HL-60 (cell line): Measurements from ENCODE around the gene GPR107.

Experiments
- DNase-seq, 2 experiments: peaks; one replicate each; pipeline ENCODE4 v3.0.0-alpha.2; 2010 to 2020; ENCODE audit warnings: low read depth in 1 of 2, low spot score in 1 of 2
- H3K27ac ChIP-seq: fragments of 250-450 bp; sonication (Bioruptor Pico); replicated peaks from 2 replicates; pipeline ENCODE4 v1.5.1; 2020; ENCODE audit warnings: mild to moderate bottlenecking, moderate library complexity
- H3K27me3 ChIP-seq: fragments of 250-450 bp; sonication (Bioruptor Pico); 2 replicates; pipeline ENCODE4 v1.5.1; 2021; ENCODE audit warnings: mild to moderate bottlenecking, moderate library complexity; ENCODE audit not compliant: insufficient read depth, poor library complexity, severe bottlenecking
- H3K4me3 ChIP-seq: replicated peaks from 2 replicates; pipeline ENCODE4 v1.5.1; 2011; ENCODE audit warnings: mild to moderate bottlenecking, control low read depth, low read length; ENCODE audit not compliant: insufficient read depth
- GABPA ChIP-seq: IDR thresholded peaks from 2 replicates; pipeline ENCODE4 v1.6.1; 2012; ENCODE audit warnings: low read depth
- POLR2AphosphoS5 ChIP-seq: IDR thresholded peaks from 2 replicates; pipeline ENCODE4 v1.6.1; 2012; ENCODE audit warnings: low read depth
- REST ChIP-seq: IDR thresholded peaks from 2 replicates; pipeline ENCODE4 v1.6.1; 2012; ENCODE audit warnings: low read depth; ENCODE audit not compliant: insufficient replicate concordance
- SPI1 ChIP-seq: IDR thresholded peaks from 2 replicates; pipeline ENCODE4 v1.6.1; 2012; ENCODE audit warnings: low read depth, mild to moderate bottlenecking, borderline replicate concordance
- TF ChIP-seq, protein P1 (sequence below): IDR thresholded peaks from one replicate; pipeline ENCODE4 v1.5.1; 2011; ENCODE audit warnings: low read length, control low read depth, inconsistent platforms; ENCODE audit not compliant: insufficient read depth

GPR107 gene

GRCh38 chr9:130120832-130121231 lies 67.1 kb downstream of the GPR107 start:
- DNase-seq: no peak
- Histone ChIP-seq H3K27me3 (no peaks in the 10 kb centered on the region), H3K4me3 (no peak overlapping the region), H3K27ac (no peak overlapping the region)
- no peak for TF ChIP-seq POLR2AphosphoS5
- TF ChIP-seq, protein P1, sequence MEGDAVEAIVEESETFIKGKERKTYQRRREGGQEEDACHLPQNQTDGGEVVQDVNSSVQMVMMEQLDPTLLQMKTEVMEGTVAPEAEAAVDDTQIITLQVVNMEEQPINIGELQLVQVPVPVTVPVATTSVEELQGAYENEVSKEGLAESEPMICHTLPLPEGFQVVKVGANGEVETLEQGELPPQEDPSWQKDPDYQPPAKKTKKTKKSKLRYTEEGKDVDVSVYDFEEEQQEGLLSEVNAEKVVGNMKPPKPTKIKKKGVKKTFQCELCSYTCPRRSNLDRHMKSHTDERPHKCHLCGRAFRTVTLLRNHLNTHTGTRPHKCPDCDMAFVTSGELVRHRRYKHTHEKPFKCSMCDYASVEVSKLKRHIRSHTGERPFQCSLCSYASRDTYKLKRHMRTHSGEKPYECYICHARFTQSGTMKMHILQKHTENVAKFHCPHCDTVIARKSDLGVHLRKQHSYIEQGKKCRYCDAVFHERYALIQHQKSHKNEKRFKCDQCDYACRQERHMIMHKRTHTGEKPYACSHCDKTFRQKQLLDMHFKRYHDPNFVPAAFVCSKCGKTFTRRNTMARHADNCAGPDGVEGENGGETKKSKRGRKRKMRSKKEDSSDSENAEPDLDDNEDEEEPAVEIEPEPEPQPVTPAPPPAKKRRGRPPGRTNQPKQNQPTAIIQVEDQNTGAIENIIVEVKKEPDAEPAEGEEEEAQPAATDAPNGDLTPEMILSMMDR: no peak
- TF ChIP-seq SPI1: no peak
- no peak for TF ChIP-seq REST
- no peak for TF ChIP-seq GABPA

- H3K27ac ChIP-seq: no peak overlapping the region
- no peak for DNase-seq
- H3K27me3 ChIP-seq: no peaks in the 10 kb centered on the region
- H3K4me3 ChIP-seq: no peak overlapping the region
- TF ChIP-seq, protein P1: no peak
- TF ChIP-seq POLR2AphosphoS5: no peak
These were observed 68.8 kb downstream of the GPR107 start for GRCh38 chr9:130122456-130122855.

- H3K4me3 ChIP-seq: no peak overlapping the region
- no peak overlapping the region for H3K27ac ChIP-seq
- no peaks in the 10 kb centered on the region for H3K27me3 ChIP-seq
- DNase-seq: no peak
- no peak for TF ChIP-seq GABPA
- no peak for TF ChIP-seq POLR2AphosphoS5
- TF ChIP-seq SPI1: no peak
- TF ChIP-seq, protein P1: no peak
- TF ChIP-seq REST: no peak
These were observed 70.6 kb downstream of the GPR107 start for GRCh38 chr9:130124085-130124860.
